K562 (cell line): ENCODE results near the gene NKIRAS2. TPM values are rescaled to one million over a fixed set of nuclear protein-coding genes. Genes with fewer than 3 reads are reported as not detected.

Source experiments
- ATAC-seq: fragments of 200-7000 bp; cut with Tn5 transposase; 3 replicates; pipeline ENCODE4 v1.9.1; 2020; ENCODE audit warnings: moderate library complexity
- BruUV-seq: library from RNA; stranded (reverse); fragments of 400-500 nt; replicated peaks from 2 replicates; lab custom pipeline; 2021; lab: Mats Ljungman, UMichigan
- CTCF ChIA-PET: fragments of 300-600 bp; formaldehyde crosslinking; extraction: SDS; loops from one replicate; lab custom pipeline; 2021; ENCODE audit warnings: low intra/inter-chr PET ratio; lab: Yijun Ruan, JAX
- POLR2A ChIA-PET: fragments of 300-600, 350-650 bp; sonication (Branson Sonifier 250); formaldehyde crosslinking; extraction: SDS; loops from one replicate; lab custom pipeline; 2021; ENCODE audit warnings: antibody characterized with exemption, inconsistent platforms; lab: Yijun Ruan, JAX
- DNase-seq, 4 experiments: peaks; one replicate each; pipeline versions ENCODE4 v3.0.0 to v3.0.0-alpha.2; 2011 to 2018; ENCODE audit warnings: low spot score in 3 of 4, mixed read lengths in 3 of 4; ENCODE audit errors: extremely low read depth in 1 of 4
- FAIRE-seq: peaks from 2 replicates; lab custom pipeline; 2011; peaks lifted over from hg19 to GRCh38; lab: Jason Lieb, UNC
- H2AFZ ChIP-seq: 2 replicates; pipeline ENCODE4 v1.6.0; 2011; ENCODE audit warnings: low read depth, low read length, control low read depth, inconsistent platforms
- H3K27ac ChIP-seq: fragments of 200-600 bp; 3 replicates; pipeline ENCODE4 v1.8.0; 2011; ENCODE audit warnings: low read depth, mild to moderate bottlenecking, control low read depth, inconsistent platforms, low read length, moderate library complexity, mixed read lengths; ENCODE audit errors: extremely low read depth
- H3K27me3 ChIP-seq, 2 experiments: fragments of 300-600 bp in 1 of 2; 2 replicates in 1 of 2; 3 replicates in 1 of 2; pipeline versions ENCODE4 v1.6.0 to v1.8.0; 2011; ENCODE audit warnings: inconsistent platforms in 2 of 2, low read length in 2 of 2, mild to moderate bottlenecking in 1 of 2, mixed read lengths in 1 of 2, moderate library complexity in 1 of 2; ENCODE audit not compliant: control insufficient read depth in 2 of 2, insufficient read depth in 2 of 2
- H3K36me3 ChIP-seq: fragments of 300-600 bp; 3 replicates; pipeline ENCODE4 v1.8.0; 2011; ENCODE audit warnings: mild to moderate bottlenecking, low read length, inconsistent platforms; ENCODE audit not compliant: control insufficient read depth, insufficient read depth
- H3K4me1 ChIP-seq, 2 experiments: fragments of 200-600 bp in 1 of 2; replicated peaks in 1 of 2; 2 replicates in 1 of 2; 3 replicates in 1 of 2; pipeline versions ENCODE4 v1.5.1 to v1.8.0; 2011; ENCODE audit warnings: inconsistent platforms in 2 of 2, low read length in 2 of 2, mild to moderate bottlenecking in 1 of 2, mixed read lengths in 1 of 2, moderate library complexity in 1 of 2; ENCODE audit not compliant: control insufficient read depth in 2 of 2, insufficient read depth in 2 of 2
- H3K4me2 ChIP-seq: 2 replicates; pipeline ENCODE4 v1.6.1; 2011; ENCODE audit warnings: low read length, control low read depth, inconsistent platforms, mixed read lengths; ENCODE audit not compliant: insufficient read depth
- H3K4me3 ChIP-seq: fragments of 200-600 bp; sonication (generic), shearing (Covaris generic); 2 replicates; pipeline ENCODE4 v1.5.1; 2016; ENCODE audit warnings: control low read depth, inconsistent platforms
- H3K79me2 ChIP-seq: fragments of 200-600 bp; 3 replicates; pipeline ENCODE4 v1.8.0; 2011; ENCODE audit warnings: low read length, inconsistent platforms; ENCODE audit not compliant: control insufficient read depth, insufficient read depth
- H3K9ac ChIP-seq, 2 experiments: 2 replicates each; pipeline versions ENCODE4 v1.6.0 to v1.6.1; 2011; ENCODE audit warnings: low read depth in 2 of 2, low read length in 2 of 2, control low read depth in 1 of 2, inconsistent platforms in 1 of 2, mild to moderate bottlenecking in 1 of 2, mixed read lengths in 1 of 2; ENCODE audit not compliant: insufficient read depth in 1 of 2
- H3K9me1 ChIP-seq: one replicate; pipeline ENCODE4 v1.6.0; 2011; ENCODE audit warnings: inconsistent platforms, mild to moderate bottlenecking, low read length, moderate library complexity; ENCODE audit not compliant: control insufficient read depth, insufficient read depth
- H3K9me3 ChIP-seq: replicated peaks from 2 replicates; pipeline ENCODE4 v1.5.1; 2011; ENCODE audit warnings: low read depth, low read length, inconsistent platforms; ENCODE audit not compliant: control insufficient read depth, insufficient read depth
- H4K20me1 ChIP-seq: replicated peaks from 2 replicates; pipeline ENCODE4 v1.6.1; 2011; ENCODE audit warnings: low read length, inconsistent platforms, mixed read lengths; ENCODE audit not compliant: control insufficient read depth, insufficient read depth
- ARNT ChIP-seq, 2 experiments: fragments of 450-650 bp; IDR thresholded peaks; 2 replicates each; pipeline ENCODE4 v1.6.1; 2016; ENCODE audit warnings: mild to moderate bottlenecking in 1 of 2
- ATF1 ChIP-seq, 2 experiments: fragments of 450-650 bp in 1 of 2; IDR thresholded peaks; 2 replicates each; pipeline ENCODE4 v1.6.1; 2016; ENCODE audit warnings: missing compliant biosample characterization in 1 of 2, missing genetic modification characterization in 1 of 2
- ETS2 ChIP-seq: IDR thresholded peaks from 2 replicates; pipeline ENCODE4 v1.6.1; 2016; ENCODE audit warnings: borderline replicate concordance, missing genetic modification characterization, mild to moderate bottlenecking, moderate library complexity, missing compliant biosample characterization; ENCODE audit not compliant: poor library complexity, severe bottlenecking
- ID3 ChIP-seq, 2 experiments: fragments of 250-450 bp in 1 of 2; fragments of 450-650 bp in 1 of 2; sonication (Bioruptor Pico) in 1 of 2; IDR thresholded peaks; 2 replicates each; pipeline versions ENCODE4 v1.6.1 to v1.8.0; 2016 to 2021; ENCODE audit warnings: mild to moderate bottlenecking in 2 of 2, moderate library complexity in 2 of 2, missing compliant biosample characterization in 1 of 2, missing genetic modification characterization in 1 of 2
- IRF2 ChIP-seq: sonication (generic); formaldehyde crosslinking; IDR thresholded peaks from 2 replicates; pipeline ENCODE4 v1.8.1; 2022; ENCODE audit warnings: mild to moderate bottlenecking, missing genetic modification reagents
- RERE ChIP-seq: sonication (generic); formaldehyde crosslinking; IDR thresholded peaks from 2 replicates; pipeline ENCODE4 v1.8.0; 2023; ENCODE audit warnings: missing genetic modification reagents, mild to moderate bottlenecking, borderline replicate concordance
- TCF15 ChIP-seq: fragments of 250-450 bp; sonication (Bioruptor Pico); IDR thresholded peaks from 2 replicates; pipeline ENCODE4 v1.8.0; 2022; ENCODE audit warnings: moderate library complexity, mild to moderate bottlenecking, inconsistent platforms
- THRAP3 ChIP-seq: fragments of 450-650 bp; IDR thresholded peaks from 2 replicates; pipeline ENCODE4 v1.6.1; 2016; ENCODE audit warnings: mild to moderate bottlenecking, inconsistent platforms, borderline replicate concordance
- XRCC4 ChIP-seq: IDR thresholded peaks from one replicate; pipeline ENCODE4 v1.6.1; 2011; ENCODE audit not compliant: insufficient read depth, insufficient read length; ENCODE audit errors: extremely low read depth
- ZFP30 ChIP-seq: fragments of 250-450 bp; sonication (Bioruptor Pico); IDR thresholded peaks from 2 replicates; pipeline ENCODE4 v1.8.0; 2022; ENCODE audit warnings: moderate library complexity, mild to moderate bottlenecking, inconsistent platforms, borderline replicate concordance
- ZNF263 ChIP-seq: sonication (generic); formaldehyde crosslinking; IDR thresholded peaks from 2 replicates; pipeline ENCODE4 v1.8.0; 2022; ENCODE audit warnings: mild to moderate bottlenecking, missing genetic modification reagents, borderline replicate concordance
- ZNF766 ChIP-seq: fragments of 200-800 bp; sonication (Bioruptor generic); conservative IDR thresholded peaks from 2 replicates; pipeline ENCODE4 v1.6.1; 2016; ENCODE audit warnings: missing genetic modification characterization, missing compliant biosample characterization
- WGBS: fragments of 100-300 bp; shearing (Covaris generic); methylation state at CpG from one replicate; pipeline ENCODE4 v1.1.6; 2016; ENCODE audit warnings: low coverage, mixed read lengths; ENCODE audit not compliant: insufficient coverage; ENCODE audit errors: missing lambda C conversion rate; 5-methylcytosine and 5-hydroxymethylcytosine counted together
- in situ Hi-C: fragments of 300-500 bp; cut with MboI; formaldehyde crosslinking; loops from 4 replicates; pipeline ENCODE4 v1.15.0; 2018; ENCODE audit warnings: inconsistent platforms, mixed read lengths
- intact Hi-C: fragments of 100-400 bp; cut with micrococcal nuclease; formaldehyde crosslinking; loops from 2 replicates; pipeline ENCODE4 v1.14.2; 2022
- polyA plus RNA-seq, 8 experiments: library from polyadenylated mRNA; depleted of rRNA in 4 of 8; stranded (reverse) in 5 of 8; unstranded in 3 of 8; fragments of >200 nt; fragmentation: Nextera tagmentation in 2 of 8; fragmentation: Illumina TruSeq in 1 of 8; extraction: Ambion mirVana in 2 of 8; extraction: Trizol in 1 of 8; gene quantifications; 2 replicates each; pipeline versions ENCODE4 v1.2.1 to v1.2.3, GENCODE V29; 2011 to 2014; ENCODE audit warnings: inconsistent platforms in 1 of 8, missing spikeins in 1 of 8
- total RNA-seq, 7 experiments: library from RNA; depleted of rRNA in 6 of 7; stranded (reverse); fragments of >200 nt in 6 of 7; fragmentation: Illumina TruSeq in 2 of 7; extraction: Trizol in 2 of 7; gene quantifications; 2 replicates each; pipeline versions ENCODE4 v1.2.1 to v1.2.3, GENCODE V29; 2011 to 2021; ENCODE audit warnings: low replicate concordance in 1 of 7

Gene NKIRAS2
- total and polyA plus RNA-seq, 9 of the 15 experiments (the other 6 are each of a cell fraction or from before 2014, with no cell fraction given): 10.1 to 65.5 (median 29.8) TPM

DNA sequence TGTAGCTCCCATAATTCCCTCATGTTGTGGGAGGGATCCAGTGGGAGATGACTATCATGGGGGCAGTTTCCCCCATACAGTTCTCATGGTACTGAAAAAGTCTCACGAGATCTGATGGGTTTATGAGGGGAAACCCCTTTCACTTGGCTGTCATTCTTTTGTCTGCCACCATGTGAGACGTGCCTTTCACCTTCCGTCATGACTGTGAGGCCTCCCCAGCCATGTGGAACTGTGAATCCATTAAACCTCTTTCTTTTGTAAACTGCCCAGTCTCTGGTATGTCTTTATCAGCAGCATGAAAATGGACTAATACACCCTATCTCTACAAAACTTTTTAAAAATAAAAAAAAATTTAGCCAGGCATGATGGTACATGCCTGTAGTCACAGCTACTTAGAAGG is 36.7 kb downstream of the NKIRAS2 start:
- Histone ChIP-seq H3K4me1 (peaks cover 0 to 6% of the 10 kb centered on the region in 2 experiments; a peak in 3 of 5 replicates), H2AFZ (no peak overlapping the region), H3K4me3 (no peak overlapping the region), H3K4me2 (no peak overlapping the region), H3K27ac (no peak overlapping the region), H3K79me2 (no peaks in the 10 kb centered on the region), H3K9me3 (no peaks in the 10 kb centered on the region), H4K20me1 (no peaks in the 10 kb centered on the region), H3K9me1 (peaks cover 3% of the 10 kb centered on the region), H3K9ac (no peak overlapping the region), H3K27me3 (peaks cover 10 to 44% of the 10 kb centered on the region in 2 experiments; a peak in 4 of 5 replicates), H3K36me3 (no peaks in the 10 kb centered on the region)
- FAIRE-seq: no peak
- no TSS peak for BruUV-seq
- POLR2A ChIA-PET: interaction anchor here (1.0 to 1.7 kb wide), 2 partner anchors 30 to 36 kb away, joined by 4 read pairs; partner anchors contain the start of gene NKIRAS2
- CTCF ChIA-PET: no interaction called here
- in situ Hi-C loops (no loop called here), intact Hi-C loops (no loop called here)
- WGBS: 21% methylated on average over 3 of the region's 3 CpGs
- no peak for DNase-seq
- ATAC-seq: no peak
- TF ChIP-seq RERE (no peak), THRAP3 (no peak), ATF1 (CRISPR knock-in tag; IDR thresholded peaks at IDR 0.05) (no peak), ATF1 (tag; IDR thresholded peaks at IDR 0.05) (no peak), ETS2 (tag) (no peak), TCF15 (CRISPR knock-in tag) (no peak), ARNT (IDR thresholded peaks at IDR 0.05) (no peak), ZFP30 (CRISPR knock-in tag) (no peak), ZNF263 (no peak), ID3 (CRISPR knock-in tag; IDR thresholded peaks at IDR 0.05) (no peak), ID3 (tag; IDR thresholded peaks at IDR 0.05) (no peak), IRF2 (CRISPR knock-in tag) (no peak), XRCC4 (no peak), ZNF766 (CRISPR knock-in tag) (peak; percentile 51; the same call in 1 of the 2 replicates)
